PC-3 (cell line): ENCODE results near the gene TFB1M. TPM values are rescaled to one million over a fixed set of nuclear protein-coding genes. Genes with fewer than 3 reads are reported as not detected.

Experiments used
- total RNA-seq: library from RNA; depleted of rRNA; stranded (reverse); fragments of >200 nt; gene quantifications from 2 replicates; pipeline ENCODE4 v1.2.3, GENCODE V29; 2014; rRNA removed

Gene TFB1M
- total RNA-seq, 1 experiment from 2014 or later = 23.1 TPM

Other genes with a start within 250 kb of the TFB1M start
- gene CLDN20, start 50.5 kb downstream of the TFB1M start, total RNA-seq = not detected in 2 replicates
- gene NOX3, start 141.4 kb upstream of the TFB1M start, total RNA-seq = not detected in 2 replicates